Measurements from ENCODE around the gene DYRK1A.

DNA sequence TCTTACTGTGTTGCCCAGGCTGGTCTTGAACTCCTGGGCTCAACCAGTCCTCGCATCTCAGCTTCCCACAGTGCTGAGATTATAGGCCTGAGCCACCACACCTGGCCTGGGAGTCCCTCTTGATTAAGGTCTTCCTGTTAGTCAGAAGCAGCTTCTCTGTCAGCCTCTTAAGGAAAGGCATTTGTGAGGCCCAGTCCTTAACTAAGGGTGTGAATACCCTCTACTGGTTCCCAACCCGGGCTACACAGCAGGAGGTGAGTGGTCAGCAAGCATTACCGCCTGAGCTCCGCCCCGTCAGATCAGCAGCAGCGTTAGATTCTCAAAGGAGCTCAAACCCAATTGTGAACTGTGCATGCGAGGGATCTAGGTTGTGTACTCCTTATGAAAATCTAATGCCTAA, 117.2 kb downstream of the DYRK1A start:
- TF ChIP-seq, protein P1, sequence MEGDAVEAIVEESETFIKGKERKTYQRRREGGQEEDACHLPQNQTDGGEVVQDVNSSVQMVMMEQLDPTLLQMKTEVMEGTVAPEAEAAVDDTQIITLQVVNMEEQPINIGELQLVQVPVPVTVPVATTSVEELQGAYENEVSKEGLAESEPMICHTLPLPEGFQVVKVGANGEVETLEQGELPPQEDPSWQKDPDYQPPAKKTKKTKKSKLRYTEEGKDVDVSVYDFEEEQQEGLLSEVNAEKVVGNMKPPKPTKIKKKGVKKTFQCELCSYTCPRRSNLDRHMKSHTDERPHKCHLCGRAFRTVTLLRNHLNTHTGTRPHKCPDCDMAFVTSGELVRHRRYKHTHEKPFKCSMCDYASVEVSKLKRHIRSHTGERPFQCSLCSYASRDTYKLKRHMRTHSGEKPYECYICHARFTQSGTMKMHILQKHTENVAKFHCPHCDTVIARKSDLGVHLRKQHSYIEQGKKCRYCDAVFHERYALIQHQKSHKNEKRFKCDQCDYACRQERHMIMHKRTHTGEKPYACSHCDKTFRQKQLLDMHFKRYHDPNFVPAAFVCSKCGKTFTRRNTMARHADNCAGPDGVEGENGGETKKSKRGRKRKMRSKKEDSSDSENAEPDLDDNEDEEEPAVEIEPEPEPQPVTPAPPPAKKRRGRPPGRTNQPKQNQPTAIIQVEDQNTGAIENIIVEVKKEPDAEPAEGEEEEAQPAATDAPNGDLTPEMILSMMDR (IDR thresholded peaks at IDR 0.05 in 2 of 3, conservative IDR thresholded peaks at IDR 0.05 in 1 of 3; ENCODE audit: borderline replicate concordance in 1 of 3, insufficient read depth in 1 of 3, low read depth in 2 of 3, low read length in 2 of 3), result no peak
- TF ChIP-seq POLR2AphosphoS5 (IDR thresholded peaks at IDR 0.05; ENCODE audit: low read depth, low read length) (no peak), CEBPB (IDR thresholded peaks at IDR 0.05; ENCODE audit: low read depth) (no peak), EZH2 (IDR thresholded peaks at IDR 0.05) (no peak)
- TF ChIP-seq, protein P2, sequence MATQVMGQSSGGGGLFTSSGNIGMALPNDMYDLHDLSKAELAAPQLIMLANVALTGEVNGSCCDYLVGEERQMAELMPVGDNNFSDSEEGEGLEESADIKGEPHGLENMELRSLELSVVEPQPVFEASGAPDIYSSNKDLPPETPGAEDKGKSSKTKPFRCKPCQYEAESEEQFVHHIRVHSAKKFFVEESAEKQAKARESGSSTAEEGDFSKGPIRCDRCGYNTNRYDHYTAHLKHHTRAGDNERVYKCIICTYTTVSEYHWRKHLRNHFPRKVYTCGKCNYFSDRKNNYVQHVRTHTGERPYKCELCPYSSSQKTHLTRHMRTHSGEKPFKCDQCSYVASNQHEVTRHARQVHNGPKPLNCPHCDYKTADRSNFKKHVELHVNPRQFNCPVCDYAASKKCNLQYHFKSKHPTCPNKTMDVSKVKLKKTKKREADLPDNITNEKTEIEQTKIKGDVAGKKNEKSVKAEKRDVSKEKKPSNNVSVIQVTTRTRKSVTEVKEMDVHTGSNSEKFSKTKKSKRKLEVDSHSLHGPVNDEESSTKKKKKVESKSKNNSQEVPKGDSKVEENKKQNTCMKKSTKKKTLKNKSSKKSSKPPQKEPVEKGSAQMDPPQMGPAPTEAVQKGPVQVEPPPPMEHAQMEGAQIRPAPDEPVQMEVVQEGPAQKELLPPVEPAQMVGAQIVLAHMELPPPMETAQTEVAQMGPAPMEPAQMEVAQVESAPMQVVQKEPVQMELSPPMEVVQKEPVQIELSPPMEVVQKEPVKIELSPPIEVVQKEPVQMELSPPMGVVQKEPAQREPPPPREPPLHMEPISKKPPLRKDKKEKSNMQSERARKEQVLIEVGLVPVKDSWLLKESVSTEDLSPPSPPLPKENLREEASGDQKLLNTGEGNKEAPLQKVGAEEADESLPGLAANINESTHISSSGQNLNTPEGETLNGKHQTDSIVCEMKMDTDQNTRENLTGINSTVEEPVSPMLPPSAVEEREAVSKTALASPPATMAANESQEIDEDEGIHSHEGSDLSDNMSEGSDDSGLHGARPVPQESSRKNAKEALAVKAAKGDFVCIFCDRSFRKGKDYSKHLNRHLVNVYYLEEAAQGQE (IDR thresholded peaks at IDR 0.05; ENCODE audit: low read depth), result no peak
